Endodermal cell (in vitro differentiated cells): ENCODE data around the gene COLEC11. TPM values are rescaled to one million over a fixed set of nuclear protein-coding genes. Genes with fewer than 3 reads are reported as not detected.

ENCODE experiments used
- DNase-seq: peaks from one replicate; pipeline ENCODE4 v3.0.0-alpha.2; 2017
- H3K27ac ChIP-seq: 2 replicates; pipeline ENCODE4 v1.5.1; 2013; ENCODE audit warnings: mild to moderate bottlenecking, low read depth, low read length, moderate library complexity
- H3K27me3 ChIP-seq: 2 replicates; pipeline ENCODE4 v1.6.1; 2013; ENCODE audit warnings: mild to moderate bottlenecking, low read length, moderate library complexity; ENCODE audit not compliant: insufficient read depth, control insufficient read depth, poor library complexity, severe bottlenecking
- H3K36me3 ChIP-seq: 2 replicates; pipeline ENCODE4 v1.7.0; 2013; ENCODE audit warnings: mild to moderate bottlenecking, low read length, moderate library complexity; ENCODE audit not compliant: control insufficient read depth, insufficient read depth
- H3K4me1 ChIP-seq: one replicate; pipeline ENCODE4 v1.7.0; 2013; ENCODE audit warnings: low read length; ENCODE audit not compliant: control insufficient read depth, insufficient read depth
- H3K4me3 ChIP-seq: 2 replicates; pipeline ENCODE4 v1.5.1; 2013; ENCODE audit warnings: mild to moderate bottlenecking, low read length, moderate library complexity
- H3K9ac ChIP-seq: 2 replicates; pipeline ENCODE4 v1.6.1; 2013; ENCODE audit warnings: mild to moderate bottlenecking, low read length, moderate library complexity; ENCODE audit not compliant: poor library complexity, severe bottlenecking; ENCODE audit errors: extremely low read depth
- H3K9me3 ChIP-seq: 2 replicates; pipeline ENCODE4 v1.6.1; 2013; ENCODE audit warnings: mild to moderate bottlenecking, low read length, moderate library complexity; ENCODE audit not compliant: control insufficient read depth
- H3K27ac Mint-ChIP-seq: 2 replicates; pipeline ENCODE4 v1.8.0; 2020; ENCODE audit warnings: mixed read lengths
- H3K27me3 Mint-ChIP-seq: 2 replicates; pipeline ENCODE4 v1.8.0; 2021; ENCODE audit warnings: mild to moderate bottlenecking, mixed read lengths; ENCODE audit not compliant: insufficient read depth
- H3K36me3 Mint-ChIP-seq: 2 replicates; pipeline ENCODE4 v1.8.0; 2020; ENCODE audit warnings: low read depth, mixed read lengths
- H3K4me1 Mint-ChIP-seq: 2 replicates; pipeline ENCODE4 v1.8.0; 2020; ENCODE audit warnings: mixed read lengths
- H3K4me3 Mint-ChIP-seq: 2 replicates; pipeline ENCODE4 v1.8.0; 2020; ENCODE audit warnings: mild to moderate bottlenecking, moderate library complexity, mixed read lengths
- H3K9me3 Mint-ChIP-seq: 2 replicates; pipeline ENCODE4 v1.8.0; 2020; ENCODE audit warnings: mild to moderate bottlenecking, mixed read lengths
- WGBS, 2 experiments: methylation state at CpG; one replicate each; pipeline versions ENCODE4 v1.1.5 to v1.1.7; 2013; ENCODE audit warnings: missing lambda C conversion rate in 2 of 2, mixed read lengths in 1 of 2; ENCODE audit not compliant: insufficient coverage in 1 of 2, insufficient read length in 1 of 2; 5-methylcytosine and 5-hydroxymethylcytosine counted together
- total RNA-seq, 2 donors: library from RNA; stranded (reverse); fragmentation: NEBNext Ultra II Directional in 1 of 2; extraction: Animal tissue kit (Norgen Biotek cat#: 25700) in 1 of 2; gene quantifications; 2 replicates in 1 of 2; 3 replicates in 1 of 2; pipeline ENCODE4 v1.2.1, GENCODE V29; 2021
- TF ChIP-seq, protein P1 (sequence below): fragments of 200-600 bp; sonication (generic); conservative IDR thresholded peaks from 2 replicates; pipeline ENCODE4 v1.5.0; 2021; ENCODE audit warnings: antibody characterized with exemption, mild to moderate bottlenecking

COLEC11 gene
- total RNA-seq, 2 donors from 2014 or later: 1.1 to 1.5 TPM

DNA sequence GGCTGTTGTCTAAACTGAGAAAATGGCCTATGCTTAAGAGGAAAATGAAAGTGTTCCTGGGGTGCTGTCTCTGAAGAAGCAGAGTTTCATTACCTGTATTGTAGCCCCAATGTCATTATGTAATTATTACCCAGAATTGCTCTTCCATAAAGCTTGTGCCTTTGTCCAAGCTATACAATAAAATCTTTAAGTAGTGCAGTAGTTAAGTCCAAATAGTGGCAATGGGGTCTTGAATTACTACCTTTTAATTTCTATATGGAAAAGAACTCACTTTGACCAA is 49.3 kb downstream of the COLEC11 start:
- Mint-ChIP-seq H3K4me3 (no peak overlapping the region), H3K27ac (no peak overlapping the region), H3K9me3 (no peaks in the 10 kb centered on the region), H3K27me3 (peaks cover 11% of the 10 kb centered on the region), H3K36me3 (no peaks in the 10 kb centered on the region), H3K4me1 (peaks cover 6% of the 10 kb centered on the region)
- no peaks in the 10 kb centered on the region for H3K9me3 ChIP-seq
- H3K36me3 ChIP-seq: no peaks in the 10 kb centered on the region
- H3K27ac ChIP-seq: no peak overlapping the region
- no peak overlapping the region for H3K9ac ChIP-seq
- no peak for DNase-seq
- H3K4me3 ChIP-seq: no peak overlapping the region
- TF ChIP-seq, protein P1, sequence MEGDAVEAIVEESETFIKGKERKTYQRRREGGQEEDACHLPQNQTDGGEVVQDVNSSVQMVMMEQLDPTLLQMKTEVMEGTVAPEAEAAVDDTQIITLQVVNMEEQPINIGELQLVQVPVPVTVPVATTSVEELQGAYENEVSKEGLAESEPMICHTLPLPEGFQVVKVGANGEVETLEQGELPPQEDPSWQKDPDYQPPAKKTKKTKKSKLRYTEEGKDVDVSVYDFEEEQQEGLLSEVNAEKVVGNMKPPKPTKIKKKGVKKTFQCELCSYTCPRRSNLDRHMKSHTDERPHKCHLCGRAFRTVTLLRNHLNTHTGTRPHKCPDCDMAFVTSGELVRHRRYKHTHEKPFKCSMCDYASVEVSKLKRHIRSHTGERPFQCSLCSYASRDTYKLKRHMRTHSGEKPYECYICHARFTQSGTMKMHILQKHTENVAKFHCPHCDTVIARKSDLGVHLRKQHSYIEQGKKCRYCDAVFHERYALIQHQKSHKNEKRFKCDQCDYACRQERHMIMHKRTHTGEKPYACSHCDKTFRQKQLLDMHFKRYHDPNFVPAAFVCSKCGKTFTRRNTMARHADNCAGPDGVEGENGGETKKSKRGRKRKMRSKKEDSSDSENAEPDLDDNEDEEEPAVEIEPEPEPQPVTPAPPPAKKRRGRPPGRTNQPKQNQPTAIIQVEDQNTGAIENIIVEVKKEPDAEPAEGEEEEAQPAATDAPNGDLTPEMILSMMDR: no peak
- no peaks in the 10 kb centered on the region for H3K27me3 ChIP-seq
- no peaks in the 10 kb centered on the region for H3K4me1 ChIP-seq

DNA sequence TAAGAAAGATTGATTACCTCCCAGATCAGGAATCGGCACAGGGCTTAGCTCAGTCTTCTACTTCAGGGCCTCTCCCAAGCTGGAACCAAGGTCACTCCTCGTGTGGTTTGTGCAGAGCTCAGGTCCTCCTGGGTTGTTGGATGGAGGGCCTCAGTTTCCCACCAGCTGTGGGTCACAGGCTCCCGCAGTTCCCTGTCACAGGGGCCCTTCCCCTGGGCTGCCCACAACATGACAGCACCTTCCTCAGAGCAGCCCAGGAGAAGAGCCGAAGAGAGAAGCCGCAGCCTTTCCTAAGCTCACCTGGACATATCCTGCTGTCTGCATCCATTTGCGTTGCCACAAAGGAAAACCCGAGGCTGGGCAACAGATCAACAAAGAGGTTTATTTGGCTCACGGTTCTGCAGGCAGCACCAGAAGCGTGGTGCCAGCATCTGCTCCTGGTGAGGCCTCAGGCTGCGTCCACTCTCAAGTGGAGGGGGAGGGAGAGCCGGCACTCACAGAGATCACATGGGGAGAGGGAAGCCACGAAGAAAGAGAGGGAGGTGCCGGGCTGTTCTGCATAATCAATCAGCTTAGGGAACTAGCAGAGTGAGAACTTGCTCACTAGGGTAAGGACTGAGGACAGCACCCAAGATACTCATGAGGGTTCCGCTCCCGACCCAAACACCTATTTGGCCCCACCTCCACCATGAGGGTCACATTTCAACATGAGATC is 50.1 kb downstream of the COLEC11 start:
- H3K4me3 ChIP-seq: no peak overlapping the region
- H3K27me3 ChIP-seq: no peaks in the 10 kb centered on the region
- H3K27ac ChIP-seq: no peak overlapping the region
- peak; percentile 42 for DNase-seq
- TF ChIP-seq, protein P1: no peak
- H3K9me3 ChIP-seq: no peaks in the 10 kb centered on the region
- H3K9me3 Mint-ChIP-seq: no peaks in the 10 kb centered on the region
- no peaks in the 10 kb centered on the region for H3K36me3 ChIP-seq
- H3K4me3 Mint-ChIP-seq: no peak overlapping the region
- H3K27me3 Mint-ChIP-seq: peaks cover 11% of the 10 kb centered on the region
- WGBS, 2 experiments: 89 to 92% methylated on average over 10 to 15 of the region's 15 CpGs
- H3K27ac Mint-ChIP-seq: no peak overlapping the region
- no peak overlapping the region for H3K9ac ChIP-seq
- peaks cover 6% of the 10 kb centered on the region for H3K4me1 Mint-ChIP-seq
- no peaks in the 10 kb centered on the region for H3K36me3 Mint-ChIP-seq
- H3K4me1 ChIP-seq: no peaks in the 10 kb centered on the region

DNA sequence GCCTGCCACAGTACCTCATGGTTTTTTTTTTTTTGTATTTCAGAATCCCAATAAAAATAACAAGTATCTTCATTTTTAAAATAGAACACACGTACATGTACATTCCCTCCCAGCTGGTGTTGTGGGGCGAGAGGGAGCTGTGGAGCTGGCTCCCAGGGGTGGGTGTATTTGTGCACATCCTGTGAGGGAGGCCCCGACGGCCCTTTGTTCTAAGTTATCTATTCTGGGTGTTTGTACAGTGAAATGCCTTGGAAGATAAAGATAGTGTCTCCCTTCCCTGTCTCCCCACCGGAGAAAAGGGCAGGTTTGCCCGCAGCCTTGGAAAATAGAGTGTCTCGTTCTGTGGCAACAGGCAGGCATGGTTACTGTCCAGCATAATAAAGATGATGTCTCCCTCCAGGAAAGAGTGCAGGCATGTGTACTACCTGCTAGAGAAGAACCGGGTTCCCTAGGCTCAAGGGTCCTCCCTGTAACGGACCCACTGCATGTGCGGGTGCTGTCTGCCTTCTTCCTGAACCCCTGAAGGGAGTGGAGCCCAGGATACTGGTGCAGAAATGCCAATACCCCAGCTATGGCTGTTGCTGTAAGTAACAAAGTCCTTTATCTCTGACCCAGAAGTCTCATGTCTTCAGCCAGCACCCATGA is 51.0 kb downstream of the COLEC11 start:
- Mint-ChIP-seq H3K4me3 (no peak overlapping the region), H3K27me3 (peaks cover 12% of the 10 kb centered on the region), H3K27ac (no peak overlapping the region), H3K9me3 (no peaks in the 10 kb centered on the region), H3K36me3 (no peaks in the 10 kb centered on the region), H3K4me1 (peaks cover 7% of the 10 kb centered on the region)
- no peak overlapping the region for H3K9ac ChIP-seq
- no peak overlapping the region for H3K27ac ChIP-seq
- TF ChIP-seq, protein P1: no peak
- no peaks in the 10 kb centered on the region for H3K36me3 ChIP-seq
- 87 to 90% methylated on average over 5 to 10 of the region's 10 CpGs for WGBS, 2 experiments
- no peak for DNase-seq
- no peaks in the 10 kb centered on the region for H3K9me3 ChIP-seq
- H3K4me3 ChIP-seq: no peak overlapping the region
- H3K4me1 ChIP-seq: no peaks in the 10 kb centered on the region
- H3K27me3 ChIP-seq: no peaks in the 10 kb centered on the region
